Nephron progenitor cell (in vitro differentiated cells): ENCODE data around the gene KLHL3.

Source experiments
- DNase-seq: peaks from one replicate; pipeline ENCODE4 v3.0.0; 2021
- H3K27ac Mint-ChIP-seq: 2 replicates; pipeline ENCODE4 v1.8.0; 2021; ENCODE audit warnings: mild to moderate bottlenecking, moderate library complexity, mixed read lengths
- H3K27me3 Mint-ChIP-seq: 2 replicates; pipeline ENCODE4 v1.8.0; 2021; ENCODE audit warnings: mild to moderate bottlenecking, low read depth, mixed read lengths; ENCODE audit not compliant: poor library complexity
- H3K36me3 Mint-ChIP-seq: 2 replicates; pipeline ENCODE4 v1.8.0; 2021; ENCODE audit warnings: low read depth, mixed read lengths
- H3K4me1 Mint-ChIP-seq: 2 replicates; pipeline ENCODE4 v1.8.0; 2021; ENCODE audit warnings: mixed read lengths
- H3K4me3 Mint-ChIP-seq: 2 replicates; pipeline ENCODE4 v1.8.0; 2021; ENCODE audit warnings: mild to moderate bottlenecking, moderate library complexity, mixed read lengths
- H3K9me3 Mint-ChIP-seq: 2 replicates; pipeline ENCODE4 v1.8.0; 2021; ENCODE audit warnings: mild to moderate bottlenecking, moderate library complexity, mixed read lengths
- CTCF ChIP-seq: fragments of 200-600 bp; sonication (generic); IDR thresholded peaks from 2 replicates; pipeline ENCODE4 v1.5.0; 2021; ENCODE audit warnings: antibody characterized with exemption

KLHL3 gene

DNA sequence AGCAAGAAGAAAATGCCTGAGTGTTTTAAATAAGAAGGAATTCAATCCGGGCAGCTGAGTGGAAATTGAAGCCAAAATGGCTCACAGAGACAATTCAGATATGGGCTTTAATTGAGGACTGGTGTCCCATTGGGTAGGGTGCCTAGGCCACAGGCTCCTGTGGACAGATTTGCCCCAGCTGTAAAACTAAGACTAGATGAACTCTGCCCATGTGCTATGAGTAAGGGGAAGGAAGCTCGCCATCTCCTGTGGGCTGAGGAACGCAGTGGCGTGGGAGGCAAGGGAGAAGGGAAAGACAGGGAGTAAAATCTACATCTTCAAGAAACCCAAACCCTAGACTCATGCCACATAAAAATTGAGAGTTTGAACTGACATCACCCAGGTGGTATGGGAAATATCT, 66.1 kb downstream of the KLHL3 start:
- H3K27ac Mint-ChIP-seq = no peak overlapping the region
- DNase-seq = no peak
- peaks cover 36% of the 10 kb centered on the region for H3K36me3 Mint-ChIP-seq
- no peaks in the 10 kb centered on the region for H3K9me3 Mint-ChIP-seq
- peaks cover 26% of the 10 kb centered on the region for H3K4me1 Mint-ChIP-seq
- TF ChIP-seq CTCF = no peak
- no peak overlapping the region for H3K4me3 Mint-ChIP-seq
- no peaks in the 10 kb centered on the region for H3K27me3 Mint-ChIP-seq

DNA sequence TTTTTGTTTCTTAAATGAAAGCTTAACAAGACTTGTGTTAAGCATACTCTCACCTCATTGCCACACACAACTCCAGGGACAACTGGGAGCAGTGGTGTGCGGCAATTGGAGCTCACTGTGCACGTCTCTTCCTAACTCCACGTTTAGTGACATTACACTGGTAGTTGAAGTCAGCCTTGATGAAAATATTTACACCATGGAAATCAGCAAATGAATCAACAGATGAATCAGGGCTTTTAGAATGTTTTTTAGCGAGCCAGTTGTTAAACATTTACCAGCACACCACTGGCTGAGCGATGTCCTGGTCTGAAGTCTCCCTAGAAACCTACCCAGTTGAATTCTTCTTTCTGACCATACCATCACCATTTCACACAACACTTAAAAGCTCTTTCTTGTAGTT, 67.3 kb downstream of the KLHL3 start:
- Mint-ChIP-seq H3K4me1 (peaks cover 25% of the 10 kb centered on the region), H3K36me3 (peaks cover 36% of the 10 kb centered on the region), H3K4me3 (no peak overlapping the region), H3K27ac (peak overlapping the region; percentile 33), H3K27me3 (no peaks in the 10 kb centered on the region), H3K9me3 (no peaks in the 10 kb centered on the region)
- no peak for DNase-seq
- TF ChIP-seq CTCF = no peak

- Mint-ChIP-seq H3K4me3 (no peak overlapping the region), H3K36me3 (peaks cover 36% of the 10 kb centered on the region), H3K27me3 (no peaks in the 10 kb centered on the region), H3K27ac (no peak overlapping the region), H3K9me3 (no peaks in the 10 kb centered on the region), H3K4me1 (peaks cover 15% of the 10 kb centered on the region)
- no peak for DNase-seq
- TF ChIP-seq CTCF = no peak
These were observed 68.5 kb downstream of the KLHL3 start for GRCh38 chr5:137667341-137667740.

GRCh38 chr5:137666901-137667300, 69.0 kb downstream of the KLHL3 start:
- peaks cover 36% of the 10 kb centered on the region for H3K36me3 Mint-ChIP-seq

GRCh38 chr5:137666461-137666850, 69.4 kb downstream of the KLHL3 start:
- Mint-ChIP-seq H3K27me3 (no peaks in the 10 kb centered on the region), H3K4me1 (peaks cover 7% of the 10 kb centered on the region), H3K9me3 (no peaks in the 10 kb centered on the region), H3K27ac (no peak overlapping the region), H3K4me3 (no peak overlapping the region), H3K36me3 (peaks cover 32% of the 10 kb centered on the region)
- TF ChIP-seq CTCF = no peak
- DNase-seq = no peak

More at GRCh38 chr5:137666901-137667300, 69.0 kb downstream of the KLHL3 start:
- TF ChIP-seq CTCF = no peak
- Mint-ChIP-seq H3K4me1 (peaks cover 11% of the 10 kb centered on the region), H3K27me3 (no peaks in the 10 kb centered on the region), H3K9me3 (no peaks in the 10 kb centered on the region), H3K27ac (no peak overlapping the region), H3K4me3 (no peak overlapping the region)
- no peak for DNase-seq

DNA sequence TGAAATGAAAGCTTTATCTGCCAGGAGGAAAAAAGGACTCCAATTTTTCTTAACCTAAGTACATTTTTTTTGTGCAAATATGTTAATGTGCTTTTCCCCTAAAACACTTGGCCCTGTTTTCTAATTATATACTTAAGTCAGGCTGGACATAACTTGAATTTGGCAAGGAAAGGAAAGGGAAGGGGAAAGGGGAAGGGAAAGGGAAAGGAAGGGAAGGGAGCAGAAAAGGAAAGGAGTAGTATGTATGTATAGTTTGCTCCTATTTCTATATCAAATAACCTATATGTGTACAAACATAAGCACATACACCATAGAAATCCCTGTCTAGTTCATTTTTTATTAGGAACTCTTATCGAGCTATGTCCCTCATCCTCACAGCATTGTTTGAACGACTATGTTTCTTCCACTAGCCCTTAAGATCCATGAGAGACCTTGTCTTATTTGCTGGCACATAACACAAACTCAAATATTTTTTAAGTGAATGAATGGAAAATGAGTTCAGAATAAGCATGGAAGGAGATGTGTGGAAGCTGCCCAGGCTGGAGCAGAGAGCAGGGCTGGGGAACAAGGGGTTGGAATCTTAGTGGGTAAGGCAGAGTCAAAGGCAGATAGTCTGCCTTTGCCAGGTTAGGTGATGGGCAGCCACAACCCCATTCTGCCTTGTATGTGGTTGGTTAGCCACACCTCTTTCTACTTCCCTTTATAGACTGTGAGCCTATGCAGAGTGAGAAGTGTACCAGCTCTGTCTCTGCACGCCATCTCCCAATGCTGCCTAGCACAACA, 70.0 kb downstream of the KLHL3 start:
- H3K27ac Mint-ChIP-seq = no peak overlapping the region
- H3K4me1 Mint-ChIP-seq = peaks cover under 1% of the 10 kb centered on the region
- H3K36me3 Mint-ChIP-seq = peaks cover 26% of the 10 kb centered on the region
- no peak for TF ChIP-seq CTCF
- H3K9me3 Mint-ChIP-seq = no peaks in the 10 kb centered on the region
- H3K27me3 Mint-ChIP-seq = no peaks in the 10 kb centered on the region
- H3K4me3 Mint-ChIP-seq = no peak overlapping the region
- no peak for DNase-seq
